GM18951 (cell line): ENCODE measurements around the gene FAM241B.

Experiments used
- POLR2A ChIP-seq: IDR thresholded peaks from 4 replicates; pipeline ENCODE4 v1.6.1; 2011; ENCODE audit warnings: mild to moderate bottlenecking; ENCODE audit not compliant: insufficient read length, insufficient read depth; ENCODE audit errors: extremely low read depth
- in situ Hi-C: fragments of 300-500 bp; cut with MboI; formaldehyde crosslinking; loops from one replicate; pipeline ENCODE4 v1.12.0; 2022; ENCODE audit warnings: low sequenced_read_pairs, mixed read lengths, inconsistent platforms; ENCODE audit not compliant: unreplicated experiment

The FAM241B gene, protein sequence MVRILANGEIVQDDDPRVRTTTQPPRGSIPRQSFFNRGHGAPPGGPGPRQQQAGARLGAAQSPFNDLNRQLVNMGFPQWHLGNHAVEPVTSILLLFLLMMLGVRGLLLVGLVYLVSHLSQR

DNA sequence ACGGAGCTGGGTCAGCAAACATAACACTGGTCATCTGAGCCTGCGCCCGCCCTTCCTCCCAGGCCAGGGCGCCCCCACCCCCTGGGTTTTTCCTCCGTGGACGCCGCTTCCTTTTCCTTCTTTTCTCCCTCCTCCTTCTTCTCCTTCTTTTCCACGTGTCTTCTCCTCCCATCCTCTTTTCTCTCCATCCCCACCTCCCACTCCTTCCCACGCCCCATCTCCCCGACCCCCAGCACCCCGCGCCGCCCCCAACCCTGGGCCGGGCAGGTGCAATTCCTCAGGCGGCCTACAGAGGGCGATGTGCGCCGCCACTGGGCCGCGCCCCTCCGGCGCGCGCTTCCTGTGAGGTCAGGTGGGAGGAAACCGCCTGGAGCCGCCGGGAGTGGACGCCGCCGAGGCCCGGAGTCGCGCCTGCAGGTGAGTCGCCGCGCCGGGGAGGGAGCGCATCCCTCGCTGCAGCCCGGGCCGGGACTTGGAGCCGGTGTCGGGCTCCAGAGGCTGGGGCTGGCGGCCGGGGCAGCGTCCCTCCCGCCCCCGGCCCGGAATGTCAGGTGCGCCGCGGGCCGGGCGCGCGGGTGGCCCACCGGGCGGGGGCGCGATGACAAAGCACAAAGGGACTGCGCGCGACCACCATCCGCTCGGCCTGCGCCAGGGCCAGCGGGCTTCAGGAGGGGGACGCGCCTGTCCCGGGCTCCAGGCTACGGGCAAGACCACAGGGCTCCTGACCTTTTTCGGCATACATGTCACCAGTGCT lies at the start of gene FAM241B:
TSS of gene FAM241B (plus strand) at position 351 of the 754 bp plus-strand sequence. CDS start 1,497 bp downstream, outside the sequence.
- in situ Hi-C loops: no loop called here
- no peak for TF ChIP-seq POLR2A

DNA sequence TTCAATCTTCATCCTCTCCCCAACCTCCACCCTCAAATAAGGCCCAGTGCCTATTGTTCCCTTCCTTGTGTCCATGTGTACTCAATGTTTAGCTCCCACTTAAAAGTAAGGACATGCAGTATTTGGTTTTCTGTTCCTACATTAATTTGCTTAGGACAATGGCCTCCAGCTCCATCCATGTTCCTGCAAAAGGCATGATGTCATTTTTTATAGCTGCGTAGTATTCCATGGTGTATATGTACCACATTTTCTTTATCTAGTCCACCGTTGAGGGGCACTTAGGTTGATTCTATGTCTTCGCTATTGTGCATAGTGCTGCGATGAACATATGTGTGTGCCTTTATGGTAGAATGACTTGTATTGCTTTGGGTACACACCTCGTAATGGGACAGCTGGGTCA lies 49.6 kb upstream of the FAM241B start:
- in situ Hi-C loops: no loop called here
- TF ChIP-seq POLR2A: no peak

DNA sequence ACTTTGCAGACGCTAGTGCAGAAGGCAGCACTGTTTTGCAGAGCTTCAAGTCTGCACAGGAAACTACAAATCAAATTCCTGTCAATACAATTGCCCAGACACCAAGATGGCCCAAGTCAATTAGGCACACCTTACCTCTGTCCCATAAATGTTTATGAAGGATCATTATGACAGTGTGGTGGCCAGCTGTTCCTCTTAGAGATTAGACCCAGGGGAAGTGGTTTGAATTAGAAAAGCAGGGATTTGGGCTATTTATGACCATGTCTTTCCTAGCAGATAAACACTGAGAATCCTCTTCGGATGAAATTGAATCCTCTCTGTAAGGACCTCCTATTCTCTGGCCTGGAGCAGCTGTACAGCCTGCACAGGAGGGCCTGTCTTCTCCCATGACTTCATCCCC lies 46.9 kb upstream of the FAM241B start:
- in situ Hi-C loops: no loop called here
- no peak for TF ChIP-seq POLR2A

DNA sequence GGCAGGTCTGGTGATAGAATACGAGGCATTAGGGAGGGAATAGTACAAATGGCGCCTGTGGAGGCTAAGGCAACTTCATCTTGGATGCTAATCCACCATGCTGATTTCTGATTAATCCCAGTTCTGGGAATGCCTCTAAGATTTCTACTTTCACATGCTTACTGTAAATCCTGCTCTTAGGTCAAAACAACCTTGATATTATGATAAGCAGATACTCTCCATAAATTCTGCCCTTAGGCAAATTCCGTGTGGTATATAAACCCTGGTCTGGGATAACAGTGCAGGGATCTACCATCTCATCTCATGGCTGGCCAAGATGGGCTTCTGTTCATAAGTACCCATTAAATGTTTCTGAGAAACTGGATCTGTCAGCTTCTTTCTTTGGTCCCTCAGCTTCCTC lies 45.4 kb upstream of the FAM241B start:
- no peak for TF ChIP-seq POLR2A
- in situ Hi-C loops: no loop called here

DNA sequence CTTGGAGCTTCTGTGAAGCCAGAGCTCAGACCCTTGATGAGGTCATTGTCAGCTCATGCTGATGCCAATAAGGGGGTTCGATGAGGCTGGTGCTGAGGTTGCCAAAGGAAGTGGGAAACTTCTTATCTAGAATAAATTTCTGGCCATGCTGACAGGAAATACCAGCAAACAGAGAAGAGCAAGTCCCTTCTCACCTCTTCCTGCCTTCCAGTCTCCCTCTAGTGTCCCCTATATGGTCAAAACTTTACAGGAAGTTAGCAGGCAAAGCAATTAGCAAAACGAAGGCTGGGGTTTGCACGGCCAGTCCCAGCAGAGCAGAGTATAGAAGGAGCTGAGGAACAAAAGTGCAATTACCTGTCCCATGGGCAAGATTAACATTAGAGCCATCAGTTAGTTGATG lies 41.7 kb upstream of the FAM241B start:
- in situ Hi-C loops: no loop called here
- TF ChIP-seq POLR2A: no peak

DNA sequence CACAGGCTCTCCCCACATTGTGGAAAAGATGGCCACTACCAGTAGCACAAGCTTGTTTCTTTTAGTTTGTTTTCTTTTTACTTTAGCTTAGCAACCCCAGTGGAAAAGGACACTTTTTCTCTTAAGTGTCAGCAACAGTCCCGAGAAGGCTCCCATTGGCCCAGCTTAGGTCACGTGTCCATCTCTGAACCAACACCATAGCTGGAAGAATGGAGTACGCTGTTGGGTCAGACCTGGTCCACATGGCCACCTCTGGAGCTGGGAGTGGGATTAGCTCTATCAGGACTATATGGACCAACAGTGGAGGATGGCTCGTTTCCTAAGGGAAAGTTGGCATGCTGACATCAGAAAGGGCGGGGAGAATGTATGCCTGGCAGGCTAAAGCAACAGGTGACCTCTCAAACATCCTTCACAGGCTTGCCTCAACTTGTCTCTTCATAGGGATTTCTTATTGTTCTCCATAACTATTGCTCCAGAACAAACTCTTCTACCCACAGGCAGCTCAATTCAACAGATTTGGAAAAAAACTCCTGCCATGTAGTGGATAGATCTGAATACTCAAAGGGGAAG lies 29.2 kb upstream of the FAM241B start:
- no peak for TF ChIP-seq POLR2A
- in situ Hi-C loops: no loop called here

DNA sequence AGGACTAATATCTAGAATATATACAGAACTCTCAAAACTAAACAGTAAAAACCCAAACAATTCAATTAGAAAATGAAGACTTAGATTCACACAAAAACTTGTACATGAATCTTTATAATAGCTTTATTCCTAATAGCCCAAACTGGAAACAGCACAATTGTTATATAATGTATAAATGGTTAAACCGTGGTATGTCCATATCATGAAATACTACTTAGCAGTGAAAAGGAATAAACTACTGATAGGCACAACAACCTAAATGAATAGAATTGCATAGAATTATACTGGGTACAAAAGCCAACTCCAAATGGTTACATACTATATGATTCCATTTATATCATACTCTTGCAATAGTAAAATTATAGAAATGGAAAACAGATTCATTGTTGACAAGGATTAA lies 21.0 kb upstream of the FAM241B start:
- no peak for TF ChIP-seq POLR2A
- in situ Hi-C loops: no loop called here

DNA sequence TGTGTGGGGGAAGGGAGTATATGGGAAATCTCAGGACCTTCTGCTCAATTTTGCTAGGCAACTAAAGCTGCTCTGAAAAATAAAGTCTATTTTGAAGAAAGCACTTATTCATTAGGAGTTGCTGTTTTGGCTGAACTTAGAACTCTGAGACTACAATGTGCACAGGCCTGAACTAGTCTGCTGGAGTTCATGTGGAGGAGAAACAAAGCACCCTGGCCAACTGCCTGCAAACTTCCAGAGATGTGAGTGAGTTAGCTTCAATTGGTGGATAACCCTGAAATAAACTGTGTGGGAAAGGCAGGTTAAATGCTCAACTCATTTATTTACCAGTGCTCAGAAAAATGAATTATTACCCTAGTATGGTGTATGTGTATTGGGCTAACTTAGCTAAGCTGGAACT lies 17.3 kb upstream of the FAM241B start:
- in situ Hi-C loops: no loop called here
- TF ChIP-seq POLR2A: no peak

DNA sequence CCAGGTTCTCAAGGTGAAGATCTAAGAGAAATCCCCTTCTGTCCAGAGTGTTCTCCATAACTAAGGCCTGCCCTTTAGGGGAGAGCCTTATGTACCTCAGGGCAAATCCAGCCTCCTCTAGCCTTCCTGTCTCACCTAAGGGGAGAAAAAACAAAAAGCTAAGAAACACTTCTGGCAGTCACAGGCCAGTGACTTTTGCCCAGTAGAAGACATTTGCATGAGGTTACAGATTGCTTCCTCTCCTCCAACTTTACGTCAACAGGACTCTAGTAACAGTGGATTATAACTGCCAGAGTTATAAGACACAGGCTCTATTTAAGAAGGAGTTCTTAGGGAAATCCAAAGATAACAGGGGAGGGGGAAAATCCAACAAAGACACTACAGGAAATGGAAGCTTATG lies 15.9 kb upstream of the FAM241B start:
- TF ChIP-seq POLR2A: no peak
- in situ Hi-C loops: no loop called here

DNA sequence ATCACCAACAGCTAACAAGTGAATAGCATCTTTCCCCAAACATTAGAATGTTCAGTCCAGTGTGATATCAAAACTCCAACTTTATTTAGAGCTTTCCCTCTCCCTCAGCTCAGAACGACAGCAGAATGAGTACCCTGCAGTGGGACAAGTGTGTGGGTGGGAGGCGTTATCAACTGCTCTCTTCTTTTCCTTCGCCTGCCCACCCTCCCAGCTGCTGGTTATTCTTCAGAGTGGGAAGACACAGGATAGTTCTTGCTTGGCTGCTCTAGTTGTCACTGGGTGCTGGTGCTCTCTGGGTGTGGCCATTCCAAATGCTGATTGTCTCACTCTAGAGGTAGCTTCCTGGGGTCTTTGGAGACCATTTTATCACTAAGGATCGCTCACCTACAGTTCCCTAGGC lies 13.7 kb upstream of the FAM241B start:
- in situ Hi-C loops: no loop called here
- no peak for TF ChIP-seq POLR2A

DNA sequence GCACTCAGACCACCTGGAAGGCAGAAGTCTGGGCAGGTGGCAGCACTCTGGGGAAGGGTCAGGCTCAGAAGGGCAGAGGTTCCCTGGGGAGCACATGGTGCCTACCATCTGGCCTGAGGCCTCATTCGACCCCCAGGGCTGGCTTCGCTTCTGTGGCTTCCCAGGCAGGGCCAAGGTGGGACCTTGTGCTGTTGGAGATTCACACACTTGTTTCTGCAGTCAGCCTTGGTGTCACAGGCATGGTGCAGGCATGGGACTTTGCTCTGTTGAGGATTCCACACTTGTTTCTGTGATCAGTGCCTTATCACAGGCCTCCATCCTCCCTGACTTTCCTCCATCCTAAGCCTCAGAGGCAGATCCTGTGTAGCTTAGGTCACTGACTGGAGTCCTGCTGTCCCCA lies 11.3 kb upstream of the FAM241B start:
- in situ Hi-C loops: no loop called here

DNA sequence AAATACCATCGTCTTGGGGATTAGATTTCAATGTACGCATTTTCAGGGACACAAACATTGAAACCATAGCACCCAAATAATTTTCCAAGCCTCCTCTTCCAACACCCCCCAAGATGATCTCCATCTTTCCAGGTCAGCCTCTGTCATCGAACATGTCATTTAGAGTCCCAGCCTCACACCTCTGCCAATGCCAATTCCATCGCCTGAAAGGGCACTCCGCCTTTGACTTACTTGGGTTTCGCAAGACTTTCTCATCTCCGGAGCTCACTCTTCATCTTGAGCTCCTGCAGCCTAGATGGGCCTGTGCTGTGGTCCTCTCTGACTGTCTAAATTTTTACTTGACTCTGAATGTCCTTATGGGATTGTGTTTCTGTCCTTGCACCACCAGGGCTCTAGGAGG lies 10.4 kb upstream of the FAM241B start:
- in situ Hi-C loops: no loop called here
- no peak for TF ChIP-seq POLR2A

More for the DNA sequence above, 11.3 kb upstream of the FAM241B start:
- TF ChIP-seq POLR2A: no peak

DNA sequence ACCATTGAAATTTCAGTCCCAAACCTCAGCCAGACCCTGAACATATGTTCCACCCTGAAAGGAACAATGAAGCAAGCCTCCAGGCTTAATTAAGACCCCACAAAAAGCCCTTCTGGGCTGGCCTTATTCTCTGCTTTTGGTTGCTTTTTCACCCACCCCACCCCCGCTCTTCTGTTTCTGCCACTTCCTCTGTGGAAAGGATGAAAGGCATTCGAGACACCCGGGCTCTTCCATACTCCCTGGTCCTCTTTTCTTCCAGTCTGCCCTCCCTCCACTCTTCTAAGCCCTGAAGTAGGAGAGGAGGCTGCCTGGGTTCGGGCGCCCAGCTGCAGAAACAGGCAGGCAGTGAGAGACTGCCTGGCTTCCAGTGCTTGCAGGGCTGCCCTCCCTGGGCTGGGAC lies 9.4 kb upstream of the FAM241B start:
- in situ Hi-C loops: no loop called here
- TF ChIP-seq POLR2A: no peak

DNA sequence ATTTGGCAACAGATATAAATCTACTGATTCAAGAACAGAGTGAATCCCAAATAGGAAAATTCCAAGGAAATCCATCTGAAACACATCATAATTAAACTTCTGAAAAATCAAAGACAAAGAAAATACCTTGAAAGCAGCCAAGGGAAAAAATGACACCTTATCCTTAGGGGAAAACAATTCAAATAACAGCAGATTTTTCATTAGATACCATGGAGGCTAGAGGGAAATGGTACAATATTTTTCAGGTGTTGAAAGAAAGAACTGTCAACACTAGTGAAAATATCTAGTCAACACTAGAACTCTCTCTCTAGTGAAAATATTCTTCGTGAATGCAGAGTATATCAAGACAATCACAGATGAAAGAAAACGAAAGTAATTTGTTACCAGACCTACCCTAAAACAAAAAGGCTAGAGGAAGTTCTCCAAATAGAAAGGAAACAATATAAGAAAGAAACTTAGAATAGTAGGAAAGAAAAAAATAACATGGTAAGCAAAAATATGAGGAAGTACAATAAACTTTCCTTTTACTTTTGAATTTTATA lies 5.7 kb upstream of the FAM241B start:
- in situ Hi-C loops: no loop called here
- no peak for TF ChIP-seq POLR2A
